GM18520 (cell line): ENCODE results near the gene B4GALNT4.
"Not testable (repeated sequence)": the region's sequence is repeated elsewhere in the genome, so short reads cannot be mapped to it uniquely, and the experiment has no call there.

Experiments
- ATAC-seq: cut with Tn5 transposase; IDR thresholded peaks from one replicate; pipeline ENCODE4 v1.9.1; 2021; ENCODE audit not compliant: unreplicated experiment

Gene B4GALNT4

DNA sequence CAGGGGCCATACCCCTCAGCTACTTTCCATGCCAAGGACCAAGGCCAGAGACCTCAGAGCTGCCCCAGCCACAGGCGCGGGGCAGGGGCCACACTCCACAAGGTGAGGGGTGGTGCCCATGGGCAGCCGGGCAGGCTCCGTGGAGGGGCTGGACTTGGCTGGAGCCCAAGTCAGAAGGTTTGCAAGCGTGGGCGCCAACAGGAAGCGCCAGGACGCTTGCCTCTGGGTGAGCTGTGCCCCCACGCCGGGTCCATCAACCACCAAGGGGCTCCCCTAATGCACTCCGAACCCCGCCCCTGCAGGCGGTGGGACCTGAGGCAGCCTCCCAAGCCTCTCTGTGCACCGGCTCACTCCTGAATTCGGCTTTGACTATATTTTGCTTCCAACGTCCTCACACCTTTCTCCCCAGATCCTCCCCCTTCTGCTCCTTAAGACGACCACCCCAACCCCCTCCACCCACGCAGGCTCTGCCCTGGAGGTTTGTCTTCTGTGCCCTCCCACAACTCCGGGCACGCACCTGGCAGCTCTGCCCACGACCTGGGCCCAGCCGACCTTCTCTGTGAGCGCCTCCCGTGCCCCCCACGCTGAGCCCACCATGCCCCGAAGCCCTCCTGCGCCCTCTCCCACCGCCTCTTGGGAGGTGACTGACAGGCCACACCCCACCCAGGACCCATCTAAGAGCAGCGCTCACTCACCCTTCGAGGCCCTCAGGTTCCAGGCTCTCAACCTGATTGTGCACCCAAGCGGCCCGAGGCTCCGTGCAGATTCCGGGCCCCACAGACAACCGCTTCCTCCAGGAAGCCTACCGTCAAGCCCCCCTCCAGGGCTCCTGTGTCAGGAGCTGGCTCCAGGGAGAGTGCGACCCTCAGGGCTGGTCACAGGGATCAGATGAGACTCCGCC, 22.1 kb downstream of the B4GALNT4 start:
- ATAC-seq, result no peak

DNA sequence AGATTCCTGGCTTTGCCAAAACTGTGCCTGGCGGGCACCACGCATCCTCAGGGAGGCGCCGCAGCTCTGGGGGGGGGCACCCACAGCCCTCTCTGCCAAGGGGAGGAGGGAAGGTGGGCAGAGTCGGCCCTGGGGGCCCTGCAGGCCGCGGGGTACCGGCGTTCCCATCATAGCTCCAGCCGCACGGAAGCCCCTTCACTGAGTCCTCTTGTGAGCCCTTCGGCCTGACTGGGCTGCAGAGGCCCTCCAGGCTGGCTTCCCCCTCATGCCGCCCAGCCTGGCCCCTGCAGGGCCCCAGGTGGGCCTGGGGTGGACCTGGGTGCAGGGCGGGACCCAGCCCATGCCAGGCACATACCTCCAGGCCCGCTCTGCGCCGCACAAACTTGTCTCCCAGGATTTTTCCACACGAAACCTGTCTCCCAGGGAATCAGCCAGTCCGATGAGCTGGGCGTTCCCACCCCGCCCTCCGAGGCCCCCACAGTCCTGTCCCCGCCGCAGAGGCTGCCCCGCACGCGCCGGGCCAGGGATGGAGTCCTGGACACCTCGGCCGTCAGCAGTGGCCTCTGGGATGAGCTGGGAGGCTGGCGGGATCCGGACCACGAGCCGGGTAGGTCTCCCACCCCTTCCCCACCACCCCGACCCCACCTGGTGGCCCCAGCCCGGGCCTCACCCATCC, 22.9 kb downstream of the B4GALNT4 start:
- ATAC-seq, result no peak

DNA sequence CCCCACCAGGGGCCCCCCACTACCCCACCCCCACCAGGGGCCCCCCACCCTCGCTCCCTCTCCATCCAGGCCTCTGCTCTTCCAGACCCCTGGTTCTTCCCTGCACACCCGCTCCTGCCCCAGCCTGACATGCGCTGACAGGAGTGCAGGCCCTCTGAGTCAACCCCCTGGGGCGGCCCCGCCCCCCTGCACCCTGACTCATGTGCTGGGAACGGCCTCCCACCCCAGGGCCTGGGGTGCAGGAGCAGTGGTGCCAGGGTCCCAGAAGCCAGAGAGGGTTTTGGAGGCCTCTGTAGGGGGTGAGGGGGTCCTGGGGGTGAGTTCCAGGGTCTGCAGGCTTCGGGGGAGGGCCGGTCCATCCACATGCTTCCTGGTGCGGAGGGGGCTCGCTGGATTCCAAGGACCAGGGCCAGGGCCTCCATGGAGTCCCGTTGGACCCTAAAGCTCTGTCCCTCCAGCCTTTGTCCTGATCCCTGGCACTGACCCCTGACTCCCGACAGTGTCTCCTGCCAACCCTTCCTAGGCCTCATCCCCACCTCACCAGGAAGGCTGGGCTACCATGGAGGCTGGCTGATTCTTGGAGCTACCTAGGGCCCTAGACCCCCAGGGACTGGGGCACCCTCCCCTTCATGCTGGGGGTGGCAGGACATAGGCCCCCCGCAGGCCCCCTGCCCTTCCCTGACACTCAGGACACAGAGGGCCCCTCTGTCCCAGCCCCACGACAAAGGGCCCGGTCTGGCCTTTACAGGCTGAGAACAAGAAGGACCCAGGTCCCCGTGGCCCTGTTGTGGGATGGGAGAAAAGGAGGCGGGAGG, 24.1 kb downstream of the B4GALNT4 start:
- ATAC-seq, result no peak

DNA sequence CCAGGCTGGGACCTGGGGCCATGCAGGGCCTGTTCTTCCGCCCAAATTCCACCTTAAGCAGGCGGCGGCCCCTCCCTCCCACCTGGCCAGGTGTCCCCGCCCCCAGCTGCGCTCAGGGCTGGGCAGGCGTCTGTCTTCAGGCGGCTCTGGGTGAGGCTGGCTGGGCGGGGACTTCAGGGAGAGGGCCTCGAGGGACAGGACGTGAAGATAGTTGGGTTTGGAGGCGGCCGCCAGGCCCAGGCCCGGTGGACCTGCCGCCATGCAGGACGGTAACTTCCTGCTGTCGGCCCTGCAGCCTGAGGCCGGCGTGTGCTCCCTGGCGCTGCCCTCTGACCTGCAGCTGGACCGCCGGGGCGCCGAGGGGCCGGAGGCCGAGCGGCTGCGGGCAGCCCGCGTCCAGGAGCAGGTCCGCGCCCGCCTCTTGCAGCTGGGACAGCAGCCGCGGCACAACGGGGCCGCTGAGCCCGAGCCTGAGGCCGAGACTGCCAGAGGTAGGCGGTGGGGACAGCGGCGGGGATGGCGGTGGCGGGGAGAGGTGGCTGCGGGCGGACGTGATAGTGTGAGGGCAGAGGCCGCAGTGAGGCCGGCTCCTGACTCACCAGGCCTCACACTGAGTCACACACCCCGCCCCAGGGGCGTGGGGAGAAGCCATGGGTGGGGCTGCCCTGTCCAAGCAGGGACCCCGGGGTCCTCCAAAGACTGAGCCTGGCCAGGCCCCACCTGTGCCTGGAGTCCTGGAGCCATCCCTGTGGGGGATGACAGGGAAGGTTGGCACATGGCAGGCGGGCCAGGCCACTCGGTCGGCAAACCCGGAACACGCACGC, 24.9 kb downstream of the B4GALNT4 start, which contains the start of gene PKP3:
Gene PKP3, plus strand, starts transcription at position 176 of the 824 bp plus-strand sequence. Its CDS starts 84 bp downstream, at position 260.
- no peak for ATAC-seq

DNA sequence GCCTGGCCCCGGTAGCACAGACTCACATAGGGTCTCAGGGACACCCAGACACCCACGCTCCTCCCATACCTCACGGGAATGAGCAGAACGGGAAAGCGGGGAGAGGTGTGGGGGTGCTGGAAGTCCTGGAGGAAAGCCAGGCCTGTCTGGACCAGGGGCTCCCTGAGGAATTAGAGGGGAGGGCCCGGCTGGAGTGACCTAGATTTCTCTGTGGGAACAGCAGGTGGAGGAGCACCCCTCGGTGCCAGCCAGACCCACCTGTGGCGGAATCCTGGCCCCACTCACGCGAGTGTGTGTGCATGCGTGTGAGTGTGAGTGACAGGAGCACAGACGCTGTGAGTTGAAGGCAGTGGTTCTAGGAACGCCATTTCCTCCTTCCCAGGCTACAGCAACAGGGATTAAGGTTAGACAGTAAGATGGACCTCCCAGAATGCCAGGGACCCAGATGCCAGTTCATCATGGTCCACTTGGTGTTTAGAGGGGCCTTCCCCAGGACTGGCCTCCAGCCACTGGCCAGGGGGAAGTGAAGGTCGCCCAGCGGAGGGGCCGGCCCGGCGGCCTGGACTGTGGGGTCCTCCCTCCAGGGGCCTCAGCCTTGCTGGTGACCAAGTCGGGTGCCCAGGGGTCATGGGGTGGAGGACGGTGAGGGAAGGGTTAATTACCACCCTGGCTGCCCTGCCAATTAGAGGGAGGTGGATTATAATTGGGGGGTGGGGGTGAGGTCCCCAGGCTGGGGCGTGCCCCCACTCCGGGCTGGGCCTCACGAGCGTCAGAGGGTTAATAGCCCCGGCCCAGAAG, 25.8 kb downstream of the B4GALNT4 start:
- ATAC-seq, result no peak

DNA sequence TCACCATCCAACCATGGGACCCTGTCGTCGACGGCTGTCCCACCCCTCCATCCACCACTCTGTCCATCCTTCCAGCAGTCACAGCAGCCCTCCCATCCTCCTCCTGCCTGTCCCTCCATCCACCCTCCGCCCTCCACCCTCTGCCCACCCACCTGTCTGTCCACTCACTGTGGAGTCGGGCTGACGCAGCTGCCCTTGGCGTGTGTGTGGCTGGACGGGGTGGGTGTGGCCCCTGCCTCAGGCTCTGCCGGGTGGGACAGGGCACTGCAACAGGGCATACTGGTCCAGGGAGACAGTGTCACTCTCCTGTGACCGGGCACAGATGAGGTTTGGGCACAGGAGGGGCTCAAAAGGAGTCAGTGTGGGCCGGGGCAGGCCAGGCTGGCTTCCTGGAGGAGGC, 26.6 kb downstream of the B4GALNT4 start:
- ATAC-seq, result no peak

DNA sequence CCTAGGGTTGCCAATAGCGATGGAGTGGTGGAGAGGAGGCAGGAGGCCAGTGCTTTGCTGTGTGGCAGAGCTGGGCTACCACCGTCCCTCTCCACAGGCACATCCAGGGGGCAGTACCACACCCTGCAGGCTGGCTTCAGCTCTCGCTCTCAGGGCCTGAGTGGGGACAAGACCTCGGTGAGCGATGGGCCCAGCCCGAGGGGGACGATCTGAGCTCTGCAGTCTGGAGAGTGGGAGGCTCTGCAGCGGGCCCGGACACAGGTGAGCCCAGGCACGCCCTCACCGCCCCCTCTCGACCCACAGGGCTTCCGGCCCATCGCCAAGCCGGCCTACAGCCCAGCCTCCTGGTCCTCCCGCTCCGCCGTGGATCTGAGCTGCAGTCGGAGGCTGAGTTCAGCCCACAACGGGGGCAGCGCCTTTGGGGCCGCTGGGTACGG, 27.2 kb downstream of the B4GALNT4 start:
- ATAC-seq, result peak; percentile 5

DNA sequence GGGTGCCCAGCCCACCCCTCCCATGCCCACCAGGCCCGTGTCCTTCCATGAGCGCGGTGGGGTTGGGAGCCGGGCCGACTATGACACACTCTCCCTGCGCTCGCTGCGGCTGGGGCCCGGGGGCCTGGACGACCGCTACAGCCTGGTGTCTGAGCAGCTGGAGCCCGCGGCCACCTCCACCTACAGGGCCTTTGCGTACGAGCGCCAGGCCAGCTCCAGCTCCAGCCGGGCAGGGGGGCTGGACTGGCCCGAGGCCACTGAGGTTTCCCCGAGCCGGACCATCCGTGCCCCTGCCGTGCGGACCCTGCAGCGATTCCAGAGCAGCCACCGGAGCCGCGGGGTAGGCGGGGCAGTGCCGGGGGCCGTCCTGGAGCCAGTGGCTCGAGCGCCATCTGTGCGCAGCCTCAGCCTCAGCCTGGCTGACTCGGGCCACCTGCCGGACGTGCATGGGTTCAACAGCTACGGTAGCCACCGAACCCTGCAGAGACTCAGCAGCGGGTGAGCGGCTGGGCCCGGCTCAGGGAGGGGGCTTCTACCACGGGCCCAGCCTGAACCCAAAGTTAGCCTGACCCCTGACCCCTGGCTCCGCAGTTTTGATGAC, 27.7 kb downstream of the B4GALNT4 start:
- ATAC-seq, result peak; percentile 45

DNA sequence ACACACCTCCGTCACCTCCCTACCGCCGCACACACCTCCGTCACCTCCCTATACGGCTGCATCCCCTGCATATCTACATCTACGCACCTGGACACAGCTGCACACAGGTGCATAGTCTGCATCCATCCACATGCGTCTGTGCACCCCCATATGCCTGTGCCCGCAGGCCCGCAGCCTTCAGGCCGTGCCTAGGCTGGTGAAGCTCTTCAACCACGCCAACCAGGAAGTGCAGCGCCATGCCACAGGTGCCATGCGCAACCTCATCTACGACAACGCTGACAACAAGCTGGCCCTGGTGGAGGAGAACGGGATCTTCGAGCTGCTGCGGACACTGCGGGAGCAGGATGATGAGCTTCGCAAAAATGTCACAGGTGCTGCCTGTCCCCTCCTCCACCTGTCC, 29.5 kb downstream of the B4GALNT4 start:
- ATAC-seq, result no peak

DNA sequence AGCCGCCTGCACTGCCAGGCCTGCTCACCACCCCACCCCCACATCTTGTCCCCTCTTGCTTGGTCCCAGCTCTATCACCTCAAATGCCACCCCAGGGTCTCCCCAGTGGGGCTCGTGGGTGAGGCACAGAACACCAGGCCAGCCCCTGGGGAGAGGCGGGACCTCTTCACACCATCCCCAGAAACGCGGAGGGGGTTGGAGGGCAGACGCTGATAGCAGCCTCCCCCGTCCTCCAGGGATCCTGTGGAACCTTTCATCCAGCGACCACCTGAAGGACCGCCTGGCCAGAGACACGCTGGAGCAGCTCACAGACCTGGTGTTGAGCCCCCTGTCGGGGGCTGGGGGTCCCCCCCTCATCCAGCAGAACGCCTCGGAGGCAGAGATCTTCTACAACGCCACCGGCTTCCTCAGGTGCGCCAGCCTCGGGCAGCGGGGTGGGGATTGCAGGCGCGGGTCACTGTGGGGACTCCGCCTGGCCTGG, 30.5 kb downstream of the B4GALNT4 start:
- no peak for ATAC-seq

DNA sequence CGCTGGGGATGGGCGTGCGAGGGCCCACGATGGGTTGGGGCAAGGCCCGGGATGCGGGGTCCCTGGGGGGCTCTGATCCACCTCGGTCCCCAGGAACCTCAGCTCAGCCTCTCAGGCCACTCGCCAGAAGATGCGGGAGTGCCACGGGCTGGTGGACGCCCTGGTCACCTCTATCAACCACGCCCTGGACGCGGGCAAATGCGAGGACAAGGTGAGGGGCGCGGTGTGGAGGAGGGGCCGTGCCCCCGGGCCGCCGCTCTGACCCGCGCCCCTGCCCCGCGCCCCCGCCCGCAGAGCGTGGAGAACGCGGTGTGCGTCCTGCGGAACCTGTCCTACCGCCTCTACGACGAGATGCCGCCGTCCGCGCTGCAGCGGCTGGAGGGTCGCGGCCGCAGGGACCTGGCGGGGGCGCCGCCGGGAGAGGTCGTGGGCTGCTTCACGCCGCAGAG, 31.0 kb downstream of the B4GALNT4 start:
- no peak for ATAC-seq

DNA sequence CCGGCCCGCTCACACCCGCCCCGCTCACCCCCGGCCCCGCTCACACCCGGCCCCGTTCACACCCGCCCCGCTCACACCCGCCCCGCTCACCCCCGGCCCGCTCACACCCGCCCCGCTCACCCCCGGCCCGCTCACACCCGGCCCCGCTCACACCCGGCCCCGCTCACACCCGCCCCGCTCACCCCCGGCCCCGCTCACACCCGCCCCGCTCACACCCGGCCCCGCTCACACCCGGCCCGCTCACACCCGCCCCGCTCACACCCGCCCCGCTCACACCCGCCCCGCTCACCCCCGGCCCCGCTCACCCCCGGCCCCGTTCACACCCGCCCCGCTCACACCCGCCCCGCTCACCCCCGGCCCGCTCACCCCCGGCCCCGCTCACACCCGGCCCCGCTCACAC, 31.9 kb downstream of the B4GALNT4 start:
- not testable (repeated sequence) for ATAC-seq

DNA sequence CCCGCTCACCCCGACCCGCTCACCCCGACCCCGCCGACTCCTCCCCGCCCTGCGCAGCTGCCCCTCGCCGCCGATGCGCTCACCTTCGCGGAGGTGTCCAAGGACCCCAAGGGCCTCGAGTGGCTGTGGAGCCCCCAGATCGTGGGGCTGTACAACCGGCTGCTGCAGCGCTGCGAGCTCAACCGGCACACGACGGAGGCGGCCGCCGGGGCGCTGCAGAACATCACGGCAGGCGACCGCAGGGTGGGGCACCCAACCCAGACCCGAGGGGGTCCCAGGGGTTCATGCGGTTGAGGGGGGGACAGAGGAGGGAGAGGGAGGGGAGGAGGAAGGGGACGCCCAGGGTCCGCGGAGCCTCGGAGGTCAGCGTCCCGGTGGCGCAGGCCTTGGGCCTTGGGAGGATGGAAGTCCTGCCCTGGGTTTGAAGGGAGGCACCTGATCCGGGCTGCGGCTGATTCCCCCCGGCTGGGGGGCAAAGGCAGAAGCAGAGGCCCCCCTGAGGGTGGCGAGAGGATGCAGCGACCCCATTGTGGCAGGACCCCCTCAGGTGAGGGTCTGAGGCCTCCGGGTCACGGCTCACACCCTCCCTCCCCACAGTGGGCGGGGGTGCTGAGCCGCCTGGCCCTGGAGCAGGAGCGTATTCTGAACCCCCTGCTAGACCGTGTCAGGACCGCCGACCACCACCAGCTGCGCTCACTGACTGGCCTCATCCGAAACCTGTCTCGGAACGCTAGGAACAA, 33.9 kb downstream of the B4GALNT4 start:
- ATAC-seq, result no peak

DNA sequence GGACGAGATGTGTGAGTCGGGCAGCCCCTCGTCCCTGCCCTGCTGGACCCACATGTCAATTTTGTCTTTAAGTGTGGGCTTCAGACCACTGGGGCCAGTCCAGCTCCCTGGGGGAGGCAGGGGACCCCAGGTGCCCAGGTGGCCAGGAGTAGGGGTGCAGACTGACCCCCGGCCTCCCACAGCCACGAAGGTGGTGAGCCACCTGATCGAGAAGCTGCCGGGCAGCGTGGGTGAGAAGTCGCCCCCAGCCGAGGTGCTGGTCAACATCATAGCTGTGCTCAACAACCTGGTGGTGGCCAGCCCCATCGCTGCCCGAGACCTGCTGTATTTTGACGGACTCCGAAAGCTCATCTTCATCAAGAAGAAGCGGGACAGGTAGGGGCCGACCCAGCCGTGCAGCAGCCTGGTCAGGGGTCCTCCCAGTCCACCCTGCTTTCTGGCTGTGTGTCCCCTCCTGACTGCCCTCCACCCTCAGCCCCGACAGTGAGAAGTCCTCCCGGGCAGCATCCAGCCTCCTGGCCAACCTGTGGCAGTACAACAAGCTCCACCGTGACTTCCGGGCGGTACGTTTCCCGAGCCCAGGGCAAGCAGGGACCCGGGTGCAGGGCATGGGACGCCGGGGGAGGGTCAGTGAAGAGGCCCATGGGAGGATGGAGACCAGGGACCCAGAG, 34.6 kb downstream of the B4GALNT4 start:
- ATAC-seq, result no peak

DNA sequence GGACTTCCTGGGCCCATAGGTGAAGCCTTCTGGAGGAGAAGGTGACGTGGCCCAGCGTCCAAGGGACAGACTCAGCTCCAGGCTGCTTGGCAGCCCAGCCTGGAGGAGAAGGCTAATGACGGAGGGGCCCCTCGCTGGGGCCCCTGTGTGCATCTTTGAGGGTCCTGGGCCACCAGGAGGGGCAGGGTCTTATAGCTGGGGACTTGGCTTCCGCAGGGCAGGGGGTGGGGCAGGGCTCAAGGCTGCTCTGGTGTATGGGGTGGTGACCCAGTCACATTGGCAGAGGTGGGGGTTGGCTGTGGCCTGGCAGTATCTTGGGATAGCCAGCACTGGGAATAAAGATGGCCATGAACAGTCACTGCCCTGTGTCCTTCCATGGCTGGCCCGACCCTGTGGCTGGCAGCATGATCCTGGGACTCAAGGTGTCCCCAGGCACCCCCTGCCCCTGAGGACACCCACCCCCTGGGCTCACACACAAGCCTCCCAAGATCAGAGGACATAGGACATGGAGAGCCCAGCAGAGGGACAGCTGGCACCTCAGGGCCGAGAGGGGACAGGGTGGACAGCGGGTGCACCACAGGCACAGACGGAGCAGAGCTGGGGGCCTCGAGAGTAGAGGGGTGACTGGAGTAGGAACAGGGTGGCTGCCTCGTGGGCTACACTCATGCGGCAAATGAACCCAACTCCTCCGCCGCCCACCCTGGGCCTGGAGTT, 35.4 kb downstream of the B4GALNT4 start:
- ATAC-seq, result no peak

DNA sequence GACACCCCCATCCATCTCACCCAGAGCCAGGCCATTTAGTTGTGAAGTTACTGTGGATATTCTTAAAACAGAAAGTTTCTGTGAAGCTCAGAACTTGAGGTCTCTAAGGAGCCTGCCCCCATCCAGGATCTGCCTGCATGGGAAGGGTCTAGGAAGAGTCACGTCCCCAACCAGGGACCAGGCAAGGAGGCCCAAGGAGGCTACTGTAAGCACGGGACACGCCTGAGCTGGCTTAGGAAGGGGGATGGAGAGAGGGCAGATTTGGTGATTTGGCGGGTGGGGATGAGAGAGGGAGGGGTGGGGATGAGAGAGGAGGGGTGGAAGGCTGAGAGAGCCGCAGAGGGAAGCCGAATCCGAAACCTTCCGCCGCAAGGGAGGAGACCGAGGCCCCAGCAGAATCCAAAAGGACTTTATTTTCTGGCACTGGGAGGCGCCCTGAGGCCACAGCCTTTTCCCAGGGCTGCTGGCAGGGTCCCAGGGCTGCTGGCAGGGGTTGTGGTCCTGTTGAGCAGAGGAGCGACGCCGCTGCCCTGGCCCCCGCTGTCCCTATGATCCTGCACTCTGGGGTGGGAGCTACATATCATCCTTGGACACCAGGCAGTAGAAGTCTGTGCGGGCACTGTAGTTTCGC, 36.1 kb downstream of the B4GALNT4 start:
- ATAC-seq, result no peak
